ENCODE results near the gene HOXC12.

HOXC12 gene

GRCh38 chr12:53931844-53932581 is 22.7 kb upstream of the HOXC12 start:
- no peaks in the 10 kb centered on the region for H3K79me2 ChIP-seq (ENCODE audit: low read length)
- no peaks in the 10 kb centered on the region for H3K4me1 ChIP-seq (ENCODE audit: low read length)
- H3K36me3 ChIP-seq (replicated peaks; ENCODE audit: low read depth, low read length): no peaks in the 10 kb centered on the region
- no peak overlapping the region for H3K4me3 ChIP-seq (ENCODE audit: low read length)
- no peak overlapping the region for H2AFZ ChIP-seq (ENCODE audit: low read depth, low read length)
- H3K27ac ChIP-seq (ENCODE audit: low read length): no peak overlapping the region
- H3K9ac ChIP-seq (ENCODE audit: low read length): no peak overlapping the region
- H3K4me2 ChIP-seq (ENCODE audit: low read length): no peak overlapping the region
- H3K9me3 ChIP-seq (ENCODE audit: insufficient read depth, low read length): no peaks in the 10 kb centered on the region
- TF ChIP-seq CTCF (IDR thresholded peaks at IDR 0.05; ENCODE audit: low read depth, low read length) (no peak), EZH2phosphoT487 (IDR thresholded peaks at IDR 0.05; ENCODE audit: low read depth) (no peak)
- peaks cover 27% of the 10 kb centered on the region for H3K27me3 ChIP-seq (ENCODE audit: low read depth, low read length)
- no peaks in the 10 kb centered on the region for H4K20me1 ChIP-seq (ENCODE audit: insufficient read depth, low read length)

GRCh38 chr12:53932915-53933314 is 21.8 kb upstream of the HOXC12 start:
- Histone ChIP-seq H3K4me3 (ENCODE audit: low read length) (no peak overlapping the region), H3K79me2 (ENCODE audit: low read length) (no peaks in the 10 kb centered on the region), H2AFZ (ENCODE audit: low read depth, low read length) (no peak overlapping the region), H3K27ac (ENCODE audit: low read length) (no peak overlapping the region), H3K36me3 (replicated peaks; ENCODE audit: low read depth, low read length) (no peaks in the 10 kb centered on the region), H4K20me1 (ENCODE audit: insufficient read depth, low read length) (no peaks in the 10 kb centered on the region), H3K27me3 (ENCODE audit: low read depth, low read length) (peaks cover 27% of the 10 kb centered on the region), H3K9ac (ENCODE audit: low read length) (no peak overlapping the region), H3K4me1 (ENCODE audit: low read length) (no peaks in the 10 kb centered on the region), H3K9me3 (ENCODE audit: insufficient read depth, low read length) (no peaks in the 10 kb centered on the region), H3K4me2 (ENCODE audit: low read length) (no peak overlapping the region)
- TF ChIP-seq EZH2phosphoT487 (IDR thresholded peaks at IDR 0.05; ENCODE audit: low read depth) (no peak), CTCF (IDR thresholded peaks at IDR 0.05; ENCODE audit: low read depth, low read length) (no peak)

DNA sequence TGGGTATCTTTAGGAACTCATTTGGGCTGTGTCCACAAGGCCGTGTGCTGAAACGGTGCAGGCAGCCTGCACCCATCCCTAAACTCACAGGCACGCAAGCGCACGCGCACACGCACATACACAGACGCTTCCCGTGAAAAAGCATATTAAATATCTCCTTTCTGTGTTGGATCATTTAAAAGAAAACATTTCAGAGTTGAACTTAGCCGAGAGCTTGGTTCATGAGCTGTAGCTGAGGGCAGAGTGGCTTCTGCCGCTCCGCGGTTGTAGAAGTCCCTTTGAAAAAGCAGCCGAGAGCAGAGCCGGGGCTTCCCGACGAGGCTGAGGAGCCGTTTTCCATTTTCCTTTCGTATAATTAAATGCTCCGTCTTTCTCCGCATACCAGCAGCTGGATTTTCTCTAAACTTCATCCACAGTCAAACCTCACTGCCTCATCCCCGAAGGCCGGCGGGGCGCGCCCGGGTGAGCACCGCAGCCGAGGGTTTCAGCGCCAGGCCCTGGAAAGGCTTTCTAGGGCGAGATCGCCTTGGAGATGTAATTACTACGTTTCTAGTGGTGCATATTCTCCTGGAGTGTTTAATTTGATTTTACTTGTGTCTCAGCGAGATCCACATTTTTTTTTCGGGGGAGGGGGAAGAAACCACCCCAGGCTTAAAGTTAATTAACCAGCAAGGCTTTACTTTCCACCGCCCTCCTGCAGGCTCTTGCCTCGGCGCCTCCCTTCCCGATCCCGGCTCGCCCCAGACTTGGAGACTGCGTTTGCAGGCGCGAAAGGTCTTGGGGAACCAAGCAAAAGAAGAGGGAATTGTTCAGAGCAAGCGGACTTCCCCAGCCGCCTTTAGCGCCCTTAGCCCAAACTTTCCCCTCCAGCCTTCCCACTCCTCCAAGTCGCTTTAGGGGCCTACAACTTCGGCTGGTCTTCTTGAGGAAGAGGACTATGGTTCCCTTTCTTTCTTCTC is 19.0 kb upstream of the HOXC12 start:
- no peak overlapping the region for H3K9ac ChIP-seq (ENCODE audit: low read length)
- H3K27ac ChIP-seq (ENCODE audit: low read length): no peak overlapping the region
- H3K4me3 ChIP-seq (ENCODE audit: low read length): no peak overlapping the region
- H3K36me3 ChIP-seq (replicated peaks; ENCODE audit: low read depth, low read length): no peaks in the 10 kb centered on the region
- H2AFZ ChIP-seq (ENCODE audit: low read depth, low read length): no peak overlapping the region
- peaks cover 14% of the 10 kb centered on the region for H3K27me3 ChIP-seq (ENCODE audit: low read depth, low read length)
- H3K4me1 ChIP-seq (ENCODE audit: low read length): no peaks in the 10 kb centered on the region
- H3K79me2 ChIP-seq (ENCODE audit: low read length): no peaks in the 10 kb centered on the region
- TF ChIP-seq CTCF (IDR thresholded peaks at IDR 0.05; ENCODE audit: low read depth, low read length) (no peak), EZH2phosphoT487 (IDR thresholded peaks at IDR 0.05; ENCODE audit: low read depth) (no peak)
- no peak overlapping the region for H3K4me2 ChIP-seq (ENCODE audit: low read length)
- no peaks in the 10 kb centered on the region for H4K20me1 ChIP-seq (ENCODE audit: insufficient read depth, low read length)
- H3K9me3 ChIP-seq (ENCODE audit: insufficient read depth, low read length): no peaks in the 10 kb centered on the region

DNA sequence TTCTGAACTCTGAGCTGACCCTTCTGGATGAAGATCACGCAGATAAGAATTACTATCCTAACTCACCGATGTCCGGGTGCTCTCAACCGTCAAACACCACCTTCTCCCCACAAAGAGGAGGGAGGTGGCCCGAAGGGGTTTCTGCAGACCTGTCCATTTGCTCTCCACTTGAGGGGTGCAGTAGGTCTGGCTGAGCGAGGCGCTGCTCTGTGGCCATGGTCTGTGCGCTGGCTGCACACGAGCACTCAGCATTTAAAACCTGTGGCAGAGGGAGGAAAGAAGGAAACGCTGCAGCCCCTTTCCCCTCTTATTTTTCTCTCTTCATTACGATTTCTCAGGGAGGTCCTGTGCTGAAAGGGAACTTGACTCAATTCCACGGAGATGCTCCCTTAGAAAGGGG is 17.6 kb upstream of the HOXC12 start:
- Histone ChIP-seq H3K4me2 (ENCODE audit: low read length) (no peak overlapping the region), H3K36me3 (replicated peaks; ENCODE audit: low read depth, low read length) (no peaks in the 10 kb centered on the region), H4K20me1 (ENCODE audit: insufficient read depth, low read length) (no peaks in the 10 kb centered on the region), H3K27me3 (ENCODE audit: low read depth, low read length) (peaks cover 17% of the 10 kb centered on the region), H3K9ac (ENCODE audit: low read length) (no peak overlapping the region), H3K9me3 (ENCODE audit: insufficient read depth, low read length) (no peaks in the 10 kb centered on the region), H3K79me2 (ENCODE audit: low read length) (no peaks in the 10 kb centered on the region), H3K27ac (ENCODE audit: low read length) (no peak overlapping the region), H3K4me1 (ENCODE audit: low read length) (no peaks in the 10 kb centered on the region), H3K4me3 (ENCODE audit: low read length) (no peak overlapping the region), H2AFZ (ENCODE audit: low read depth, low read length) (no peak overlapping the region)
- TF ChIP-seq CTCF (IDR thresholded peaks at IDR 0.05; ENCODE audit: low read depth, low read length) (no peak), EZH2phosphoT487 (IDR thresholded peaks at IDR 0.05; ENCODE audit: low read depth) (no peak)

All from OCI-LY3 (cell line).